ENCODE measurements around the gene XRN1.

GRCh38 chr3:142495103-142495502 is 47.3 kb upstream of the XRN1 start:
- TF ChIP-seq EZH2 (IDR thresholded peaks at IDR 0.05; ENCODE audit: borderline replicate concordance, low read length) (no peak), CTCF (conservative IDR thresholded peaks at IDR 0.05 in 1 of 2, IDR thresholded peaks at IDR 0.05 in 1 of 2; ENCODE audit: extremely low read depth in 1 of 2, insufficient read depth in 1 of 2, low read depth in 1 of 2, low read length in 2 of 2) (no peak)
